Stimulated activated CD4-positive, alpha-beta T cell treated with anti-CD3 and anti-CD28 coated beads, Interleukin-2, amount 100 ng/mL, for 24 hours (primary cell): ENCODE results near the gene TMEM144.

Source experiments
- DNase-seq, 2 donors: peaks; one replicate each; pipeline ENCODE4 v3.0.0-alpha.2; 2020

TMEM144 gene

DNA sequence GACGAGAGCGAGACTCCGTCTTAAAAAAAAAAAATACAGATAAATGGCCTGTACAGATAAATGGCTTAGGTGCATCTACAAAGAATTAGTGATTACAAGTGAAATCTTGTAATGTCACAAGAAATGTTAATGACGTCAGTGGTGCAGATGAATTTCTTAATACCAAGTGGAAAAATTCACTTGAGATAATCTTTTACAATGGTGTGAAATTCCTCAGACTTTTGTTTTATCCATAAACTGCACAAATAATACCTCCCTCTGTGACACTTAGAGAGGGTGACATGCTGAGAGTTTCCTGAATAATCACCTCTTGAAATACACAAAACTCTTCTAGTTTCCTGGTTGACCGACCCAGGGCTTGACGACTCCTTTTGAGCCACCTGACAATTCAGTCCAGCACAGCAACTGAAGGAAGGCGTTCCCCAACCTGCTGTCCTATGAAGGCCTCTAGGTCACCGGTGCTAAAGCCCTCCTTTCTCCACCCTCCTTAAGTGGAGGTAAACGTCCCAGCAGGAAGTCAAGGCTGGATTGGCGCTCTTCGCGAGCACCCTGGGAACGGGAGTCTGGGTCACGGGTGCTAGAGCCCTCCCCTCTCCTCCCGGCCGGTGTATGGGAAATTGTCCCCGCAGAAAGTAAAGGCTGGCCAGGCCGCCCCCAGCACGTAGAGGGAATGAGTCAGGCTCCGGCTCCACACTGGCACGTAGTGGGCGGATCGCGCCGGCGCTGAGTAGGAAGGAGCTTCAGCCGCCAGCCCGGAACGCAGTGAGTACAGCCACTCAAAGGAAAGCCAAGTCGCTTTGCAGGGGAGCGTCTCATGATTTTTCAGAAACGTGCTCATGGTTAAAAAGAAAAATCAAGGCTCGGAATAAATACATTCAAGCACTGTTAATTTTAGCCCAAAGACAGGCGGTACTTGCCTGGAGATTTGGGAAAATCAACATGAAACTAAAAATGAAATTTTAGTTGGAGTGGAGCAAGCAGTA is at the start of gene TMEM144:
TSS of gene TMEM144 (plus strand) at position 662 of the 983 bp plus-strand sequence. CDS start 2,182 bp downstream, outside the sequence.
- peak; percentile 32 to 65 for DNase-seq

DNA sequence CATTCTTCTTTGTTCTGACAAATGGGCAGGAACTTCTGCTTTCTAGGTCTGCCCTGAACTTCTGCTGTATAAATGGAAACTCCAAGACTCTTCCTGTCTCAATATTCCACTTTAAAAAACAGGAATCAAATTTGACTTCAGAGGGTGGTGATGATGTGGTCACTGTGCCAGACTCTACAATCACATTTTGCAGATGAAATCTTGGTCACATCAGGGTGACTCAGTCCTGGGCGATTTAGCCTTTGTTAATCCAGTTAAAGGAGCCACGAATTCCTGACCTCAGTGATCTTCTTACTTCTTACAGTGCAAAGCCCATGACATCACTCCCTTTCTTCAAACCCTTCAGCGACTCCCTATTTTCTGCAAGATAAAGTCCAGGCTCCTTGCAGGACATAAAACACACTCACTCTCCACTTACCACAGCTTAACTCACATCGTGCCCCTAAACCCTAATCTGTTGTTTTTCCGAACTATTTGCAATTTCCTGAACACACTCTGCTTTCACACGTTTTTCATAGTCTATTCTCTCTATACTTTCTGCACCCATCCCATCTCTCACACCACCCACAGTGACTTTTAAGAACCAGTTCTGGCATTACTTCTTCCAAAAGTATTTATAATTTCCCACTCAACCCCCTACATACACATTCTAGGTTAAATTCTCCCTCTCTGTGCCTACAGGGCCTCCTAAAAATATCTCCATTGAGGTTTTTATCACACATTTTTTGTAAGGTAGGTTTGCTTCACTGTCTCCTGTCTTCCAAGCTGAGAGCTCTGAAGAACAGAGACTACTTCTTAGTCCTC is 48.5 kb upstream of the TMEM144 start:
- DNase-seq, result no peak

DNA sequence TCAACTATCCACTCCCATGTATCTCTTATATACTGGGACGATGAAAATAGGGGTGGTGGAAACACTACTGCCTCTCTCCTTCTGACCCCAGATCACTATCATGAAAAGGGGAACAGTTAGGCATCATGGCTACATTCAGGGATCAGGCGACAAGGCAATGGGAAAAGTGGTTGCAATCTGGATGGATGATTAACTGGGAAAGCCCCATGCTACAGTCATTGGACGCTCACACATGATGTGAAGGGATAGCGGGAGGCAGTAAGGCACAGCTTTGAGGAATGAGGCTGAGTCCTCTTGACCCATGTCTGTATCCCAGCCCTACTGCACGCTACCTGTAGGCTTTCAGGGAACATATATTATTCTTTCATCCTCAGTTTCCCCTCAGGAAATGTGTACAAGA is 47.7 kb upstream of the TMEM144 start:
- no peak for DNase-seq

GRCh38 chr4:158163941-158164767 is 46.1 kb upstream of the TMEM144 start:
- no peak for DNase-seq

DNA sequence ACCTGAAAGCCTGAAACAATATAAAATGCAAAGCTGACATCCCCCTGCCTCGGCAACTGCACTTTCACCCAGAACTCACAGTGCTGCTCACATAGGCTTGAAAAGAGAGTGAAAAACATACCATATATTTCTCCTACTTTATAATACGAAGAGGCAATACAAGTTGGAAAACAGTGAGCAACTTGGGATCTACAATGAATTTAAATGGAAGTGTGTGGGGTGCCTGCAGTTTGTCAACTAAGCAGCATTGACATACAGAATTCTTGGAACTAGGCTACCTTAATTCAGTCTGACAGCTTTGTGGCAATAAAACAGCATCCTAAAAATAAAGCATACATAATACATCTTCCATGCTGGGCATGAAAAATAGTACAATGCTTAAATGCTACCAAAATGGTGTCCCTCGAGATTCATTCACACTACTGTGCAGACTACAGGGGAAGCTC is 45.5 kb upstream of the TMEM144 start:
- no peak for DNase-seq

- DNase-seq, result no peak
Observed at GRCh38 chr4:158166701-158167100, 43.6 kb upstream of the TMEM144 start.

- DNase-seq, result no peak
Observed at GRCh38 chr4:158168606-158169005, 41.7 kb upstream of the TMEM144 start.

GRCh38 chr4:158169506-158169905 is 40.8 kb upstream of the TMEM144 start:
- no peak for DNase-seq

DNA sequence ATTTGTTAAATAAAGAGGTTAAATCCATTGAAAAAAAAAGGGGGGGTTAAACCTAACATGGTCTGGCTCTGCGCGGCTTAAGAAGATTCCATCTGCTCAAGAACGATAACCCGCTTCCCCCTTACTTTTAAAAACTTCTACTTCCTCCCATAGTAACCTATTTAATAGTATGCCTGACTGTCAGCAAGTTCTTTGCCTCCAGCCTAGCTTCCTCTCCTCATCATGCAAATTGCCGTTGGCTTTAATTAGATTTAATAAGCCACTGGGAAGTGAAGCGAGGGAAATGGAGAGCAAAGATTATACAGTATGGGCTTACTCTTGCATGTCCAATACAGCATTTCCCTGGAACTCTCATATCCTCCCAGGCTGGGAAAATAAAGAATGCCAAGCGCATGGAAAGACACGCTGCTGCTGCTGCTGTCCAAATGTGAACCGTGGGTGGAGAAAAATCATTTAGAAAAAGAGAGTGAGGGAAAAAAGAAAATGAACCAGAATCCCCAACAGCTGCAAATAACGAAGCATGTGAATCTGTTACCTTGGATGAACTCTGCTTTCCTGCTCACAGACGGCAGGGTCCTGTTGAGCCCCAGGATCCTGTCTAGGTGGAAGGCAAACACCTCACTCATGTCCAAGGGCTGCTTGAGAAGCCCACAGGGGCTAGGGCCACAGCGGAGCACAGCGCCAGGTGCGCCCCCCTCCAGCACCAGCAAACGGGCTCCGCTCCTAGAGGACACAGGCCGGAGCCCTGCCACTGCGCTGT is 40.2 kb upstream of the TMEM144 start:
- no peak for DNase-seq

GRCh38 chr4:158170691-158171561 is 39.4 kb upstream of the TMEM144 start:
- peak; percentile 19 to 52 for DNase-seq

DNA sequence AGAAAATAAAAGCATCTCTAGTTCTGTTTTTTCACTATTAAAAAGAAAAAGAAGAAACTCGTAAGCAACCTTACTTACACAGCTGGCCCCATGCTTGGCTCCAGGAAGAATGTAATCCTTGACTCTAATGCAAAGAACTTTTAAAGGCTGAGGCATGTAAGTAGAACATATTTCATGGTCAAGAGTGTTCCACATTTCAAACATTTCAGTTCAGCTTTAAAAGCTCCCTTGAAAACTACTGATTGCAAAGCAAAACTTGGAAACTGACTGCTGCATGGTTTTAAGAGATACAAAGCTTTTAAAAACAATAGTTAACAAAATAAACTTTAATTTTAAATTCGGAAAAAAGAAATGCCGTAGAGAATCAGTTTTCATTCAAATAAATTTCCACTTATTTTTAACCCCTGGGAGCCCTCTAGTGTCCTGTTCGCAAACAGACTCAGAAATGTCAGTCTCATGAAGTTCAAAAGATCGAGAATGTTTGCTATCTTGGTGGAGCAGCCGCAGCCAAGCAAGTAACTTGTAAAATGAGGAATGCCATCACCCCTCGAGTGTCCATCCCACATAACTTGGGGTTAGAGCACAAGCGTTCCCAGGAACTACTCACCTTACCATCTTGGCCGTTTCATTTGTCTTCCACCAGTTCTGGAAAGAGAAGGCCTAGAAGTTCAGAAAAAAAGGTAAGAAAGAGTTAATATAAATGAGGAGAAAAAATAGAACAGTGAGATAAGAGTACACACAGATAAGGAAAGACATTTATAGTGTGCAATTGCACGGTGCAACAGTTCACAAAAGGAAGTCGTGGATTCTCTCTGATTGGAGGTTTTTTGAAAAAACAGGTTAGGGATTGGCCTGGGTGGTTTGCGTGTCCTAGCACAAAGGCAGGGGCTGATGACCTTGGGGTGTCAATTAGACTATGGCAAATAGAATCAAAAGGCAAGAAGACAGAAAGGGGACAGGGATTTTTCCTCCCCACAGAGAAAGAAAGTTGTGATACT is 37.7 kb upstream of the TMEM144 start, which contains the start of gene GASK1B:
TSS of gene GASK1B (minus strand) at position 765 of the 998 bp plus-strand sequence. CDS start 1,650 bp downstream, outside the sequence.
- DNase-seq, result no peak

DNA sequence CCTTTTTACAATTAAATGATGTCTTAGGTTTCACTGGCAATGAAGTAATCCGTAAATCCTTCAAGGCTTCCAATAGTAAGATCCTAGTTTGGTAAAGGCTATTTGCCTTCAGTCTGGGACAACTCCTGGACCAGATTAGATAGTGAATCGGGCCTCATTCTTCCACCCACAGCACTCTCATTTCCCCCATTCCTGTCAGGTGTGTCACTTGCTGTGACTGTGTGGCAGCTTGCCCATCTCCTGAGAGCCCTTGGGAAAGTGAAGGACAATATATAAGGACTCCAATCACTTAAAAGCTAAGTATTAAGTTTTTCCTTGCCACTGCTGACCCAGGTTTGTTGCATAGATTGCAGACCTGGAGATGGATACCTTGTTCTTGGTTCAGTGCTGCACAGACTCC is 34.2 kb upstream of the TMEM144 start:
- no peak for DNase-seq

- no peak for DNase-seq
Observed at GRCh38 chr4:158176776-158177175, 33.5 kb upstream of the TMEM144 start.

DNA sequence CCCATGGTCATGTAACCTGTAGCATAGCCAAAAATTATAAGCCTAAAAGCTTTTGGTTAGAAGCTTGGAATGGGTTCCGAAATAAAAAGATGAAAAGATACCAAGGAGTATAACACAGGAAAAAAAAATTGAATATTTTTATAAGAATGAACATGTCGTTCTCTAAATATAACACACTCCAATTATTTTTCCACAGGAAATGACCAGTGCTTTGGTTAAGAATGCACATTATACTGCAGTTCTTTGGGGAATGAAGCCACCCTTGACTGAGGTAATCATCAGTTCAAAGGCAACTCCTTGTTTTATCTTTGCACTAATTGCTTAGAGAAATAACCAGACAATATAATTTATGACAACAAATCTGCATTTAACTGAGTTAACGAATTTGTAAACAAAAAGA is 30.8 kb upstream of the TMEM144 start:
- DNase-seq, result no peak

DNA sequence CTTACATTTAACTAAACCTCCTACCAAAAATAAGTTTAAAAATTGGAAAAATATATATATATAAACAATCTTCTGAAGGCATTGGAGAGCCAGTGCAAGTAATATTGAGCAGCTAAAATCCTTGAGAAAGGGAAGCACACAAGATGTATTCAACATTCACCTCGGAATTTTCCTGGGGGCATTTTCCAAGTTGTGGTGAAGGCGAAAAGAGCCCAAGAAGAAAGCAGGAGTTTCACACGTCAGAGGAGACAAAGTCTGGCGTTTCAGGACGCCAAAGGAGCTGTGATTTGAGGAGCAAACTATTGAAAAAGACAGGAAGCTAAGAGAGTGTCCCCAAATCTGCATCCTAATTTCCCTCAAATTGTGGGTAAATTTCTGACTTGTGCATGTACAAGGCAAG is 28.4 kb upstream of the TMEM144 start:
- DNase-seq, result no peak

- no peak for DNase-seq
Observed at GRCh38 chr4:158182736-158183135, 27.6 kb upstream of the TMEM144 start.

DNA sequence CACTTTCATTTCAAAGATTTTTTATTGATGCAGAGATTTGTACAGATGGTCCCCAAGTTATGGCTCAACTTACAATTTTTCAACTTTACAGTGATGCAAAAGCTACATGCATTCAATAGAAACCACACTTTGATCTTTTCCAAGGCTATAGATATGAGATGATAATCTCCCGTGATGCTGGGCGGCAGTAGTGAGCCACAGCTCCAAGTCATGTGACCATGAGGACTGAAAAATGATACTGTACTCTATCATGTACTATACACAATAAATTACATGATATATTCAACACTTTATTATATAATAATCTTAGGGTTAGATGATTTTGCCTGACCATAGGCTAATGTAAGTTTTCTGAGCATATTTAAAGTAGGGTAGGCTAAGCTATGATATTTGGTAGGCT is 23.5 kb upstream of the TMEM144 start:
- no peak for DNase-seq

GRCh38 chr4:158189422-158189821 is 20.9 kb upstream of the TMEM144 start:
- no peak for DNase-seq

- no peak for DNase-seq
Observed at GRCh38 chr4:158190718-158191117, 19.6 kb upstream of the TMEM144 start.
